Mesenchymal stem cell (in vitro differentiated cells and primary cell): Measurements from ENCODE around the gene TSPAN31.

Experiments
- DNase-seq: peaks from one replicate; pipeline ENCODE4 v3.0.0-alpha.2; 2013
- H2AFZ ChIP-seq: one replicate; pipeline ENCODE4 v1.6.1; 2013; ENCODE audit warnings: low read depth, mild to moderate bottlenecking, control low read depth, inconsistent platforms, low read length, moderate library complexity
- H2AK5ac ChIP-seq: 2 replicates; pipeline ENCODE4 v1.6.1; 2013; ENCODE audit warnings: low read length, moderate library complexity, mild to moderate bottlenecking, inconsistent platforms; ENCODE audit not compliant: severe bottlenecking
- H2BK120ac ChIP-seq: one replicate; pipeline ENCODE4 v1.6.1; 2013; ENCODE audit warnings: low read depth, mild to moderate bottlenecking, inconsistent platforms, low read length, moderate library complexity
- H2BK12ac ChIP-seq, 2 experiments: one replicate each; pipeline ENCODE4 v1.6.1; 2013; ENCODE audit warnings: inconsistent platforms in 2 of 2, low read length in 2 of 2, mild to moderate bottlenecking in 2 of 2, moderate library complexity in 2 of 2, control low read depth in 1 of 2
- H2BK15ac ChIP-seq: one replicate; pipeline ENCODE4 v1.6.1; 2013; ENCODE audit warnings: mild to moderate bottlenecking, low read depth, inconsistent platforms; ENCODE audit not compliant: poor library complexity, severe bottlenecking
- H2BK5ac ChIP-seq: 2 replicates; pipeline ENCODE4 v1.6.1; 2013; ENCODE audit warnings: low read depth, mild to moderate bottlenecking, low read length, control low read depth, inconsistent platforms; ENCODE audit not compliant: poor library complexity, severe bottlenecking
- H3K14ac ChIP-seq, 2 experiments: one replicate each; pipeline ENCODE4 v1.6.1; 2013; ENCODE audit warnings: inconsistent platforms in 2 of 2, low read length in 2 of 2, control low read depth in 1 of 2, mild to moderate bottlenecking in 1 of 2, moderate library complexity in 1 of 2
- H3K18ac ChIP-seq, 2 experiments: one replicate each; pipeline ENCODE4 v1.6.1; 2013; ENCODE audit warnings: inconsistent platforms in 2 of 2, low read length in 2 of 2, control low read depth in 1 of 2, low read depth in 1 of 2, mild to moderate bottlenecking in 1 of 2
- H3K23ac ChIP-seq, 2 experiments: one replicate each; pipeline ENCODE4 v1.6.1; 2013; ENCODE audit warnings: inconsistent platforms in 2 of 2, low read length in 2 of 2, mild to moderate bottlenecking in 2 of 2, moderate library complexity in 2 of 2, control low read depth in 1 of 2
- H3K27ac ChIP-seq: 2 replicates; pipeline ENCODE4 v1.5.1; 2013; ENCODE audit warnings: mild to moderate bottlenecking, moderate library complexity, low read length, control low read depth, inconsistent platforms; ENCODE audit not compliant: poor library complexity, severe bottlenecking
- H3K27me3 ChIP-seq, 2 experiments: 2 replicates each; pipeline versions ENCODE4 v1.6.1 to v1.7.0; 2013; ENCODE audit warnings: low read length in 2 of 2, mild to moderate bottlenecking in 2 of 2, moderate library complexity in 2 of 2, control low read depth in 1 of 2, inconsistent platforms in 1 of 2; ENCODE audit not compliant: control insufficient read depth in 1 of 2, insufficient read depth in 1 of 2
- H3K36me3 ChIP-seq, 2 experiments: 2 replicates each; pipeline versions ENCODE4 v1.6.1 to v1.7.0; 2013; ENCODE audit warnings: low read length in 2 of 2, control low read depth in 1 of 2, inconsistent platforms in 1 of 2, low read depth in 1 of 2, mild to moderate bottlenecking in 1 of 2; ENCODE audit not compliant: insufficient read depth in 2 of 2, control insufficient read depth in 1 of 2
- H3K4ac ChIP-seq, 2 experiments: one replicate each; pipeline ENCODE4 v1.6.1; 2013; ENCODE audit warnings: inconsistent platforms in 2 of 2, low read length in 2 of 2, mild to moderate bottlenecking in 2 of 2, moderate library complexity in 2 of 2, control low read depth in 1 of 2, low read depth in 1 of 2
- H3K4me1 ChIP-seq: 2 replicates; pipeline ENCODE4 v1.6.1; 2013; ENCODE audit warnings: low read depth, low read length, control low read depth; ENCODE audit not compliant: control insufficient read depth, insufficient read depth
- H3K4me2 ChIP-seq: 2 replicates; pipeline ENCODE4 v1.6.1; 2013; ENCODE audit warnings: low read length, mild to moderate bottlenecking, inconsistent platforms; ENCODE audit not compliant: poor library complexity, severe bottlenecking
- H3K4me3 ChIP-seq, 2 experiments: 2 replicates each; pipeline versions ENCODE4 v1.5.1 to v1.7.0; 2013; ENCODE audit warnings: low read length in 2 of 2, mild to moderate bottlenecking in 2 of 2, control low read depth in 1 of 2, low read depth in 1 of 2; ENCODE audit not compliant: insufficient read depth in 1 of 2
- H3K79me1 ChIP-seq: replicated peaks from 2 replicates; pipeline ENCODE4 v1.6.1; 2013; ENCODE audit warnings: mild to moderate bottlenecking, control low read depth, low read length, inconsistent platforms; ENCODE audit not compliant: poor library complexity, severe bottlenecking
- H3K9ac ChIP-seq: 2 replicates; pipeline ENCODE4 v1.7.0; 2013; ENCODE audit warnings: mild to moderate bottlenecking, low read length, moderate library complexity
- H3K9me3 ChIP-seq: 2 replicates; pipeline ENCODE4 v1.7.0; 2013; ENCODE audit warnings: mild to moderate bottlenecking, low read length; ENCODE audit not compliant: control insufficient read depth
- H4K8ac ChIP-seq: one replicate; pipeline ENCODE4 v1.6.1; 2013; ENCODE audit warnings: inconsistent platforms, mild to moderate bottlenecking, low read length, moderate library complexity
- H4K91ac ChIP-seq: one replicate; pipeline ENCODE4 v1.6.1; 2013; ENCODE audit warnings: mild to moderate bottlenecking, low read length, inconsistent platforms
- WGBS: methylation state at CpG from one replicate; pipeline ENCODE4 v1.1.7; 2013; ENCODE audit warnings: mixed read lengths; 5-methylcytosine and 5-hydroxymethylcytosine counted together

TSPAN31 gene

GRCh38 chr12:57724936-57725740 is 19.7 kb upstream of the TSPAN31 start:
- Histone ChIP-seq H4K8ac (no peak overlapping the region), H3K9ac (no peak overlapping the region), H3K9me3 (no peaks in the 10 kb centered on the region), H3K79me1 (no peaks in the 10 kb centered on the region), H2BK5ac (no peak overlapping the region), H3K4me3 (no peak overlapping the region), H3K4ac (no peak overlapping the region), H3K27me3 (peaks cover 40 to 53% of the 10 kb centered on the region in 2 experiments), H3K27ac (no peak overlapping the region), H3K23ac (no peak overlapping the region), H3K14ac (no peak overlapping the region), H2AK5ac (no peak overlapping the region), H2BK12ac (no peak overlapping the region), H3K18ac (no peak overlapping the region), H2BK120ac (no peak overlapping the region), H2AFZ (no peak overlapping the region), H2BK15ac (no peak overlapping the region), H3K4me2 (no peak overlapping the region), H3K4me1 (peaks cover 21% of the 10 kb centered on the region), H4K91ac (no peak overlapping the region), H3K36me3 (peaks cover 18 to 23% of the 10 kb centered on the region in 2 experiments)
- DNase-seq = no peak
- WGBS = 77% methylated on average over 6 of the region's 11 CpGs

- Histone ChIP-seq H2BK120ac (no peak overlapping the region), H3K79me1 (no peaks in the 10 kb centered on the region), H2BK5ac (no peak overlapping the region), H3K27me3 (peaks cover 46 to 59% of the 10 kb centered on the region in 2 experiments), H3K4me1 (peaks cover 21% of the 10 kb centered on the region), H3K4me3 (peak overlapping the region in 1 of 2 experiments; percentile 93), H2BK12ac (no peak overlapping the region), H3K18ac (peak overlapping the region in 1 of 2 experiments; percentile 37), H3K9me3 (no peaks in the 10 kb centered on the region), H2AK5ac (no peak overlapping the region), H2BK15ac (peak overlapping the region; percentile 30), H2AFZ (no peak overlapping the region), H3K4me2 (peak overlapping the region; percentile 88), H3K4ac (no peak overlapping the region), H4K91ac (peak overlapping the region; percentile 1), H3K9ac (peak overlapping the region; percentile 93), H3K27ac (no peak overlapping the region), H3K14ac (no peak overlapping the region), H3K23ac (no peak overlapping the region), H3K36me3 (peaks cover 12 to 17% of the 10 kb centered on the region in 2 experiments), H4K8ac (no peak overlapping the region)
- DNase-seq = no peak
- WGBS = 17% methylated on average over 10 of the region's 10 CpGs
Observed at GRCh38 chr12:57725851-57726150, 19.0 kb upstream of the TSPAN31 start.

- peak overlapping the region; percentile 50 for H2BK15ac ChIP-seq
- H3K18ac ChIP-seq = peak overlapping the region; percentile 73 to 97
- H3K4me3 ChIP-seq = peak overlapping the region; percentile 74 to 93
- peaks cover 7 to 11% of the 10 kb centered on the region in 2 experiments for H3K36me3 ChIP-seq
- H2BK120ac ChIP-seq = peak overlapping the region; percentile 58
- H3K4me2 ChIP-seq = peak overlapping the region; percentile 88
- no peak overlapping the region for H2BK5ac ChIP-seq
- H2AFZ ChIP-seq = peak overlapping the region; percentile 74
- H4K91ac ChIP-seq = peak overlapping the region; percentile 97
- H4K8ac ChIP-seq = peak overlapping the region; percentile 72
- H2BK12ac ChIP-seq = peak overlapping the region in 1 of 2 experiments; percentile 75
- H3K14ac ChIP-seq = peak overlapping the region in 1 of 2 experiments; percentile 93
- H2AK5ac ChIP-seq = no peak overlapping the region
- peak overlapping the region; percentile 61 to 75 for H3K4ac ChIP-seq
- WGBS = under 1% methylated on average over 43 of the region's 79 CpGs
- H3K27ac ChIP-seq = no peak overlapping the region
- H3K27me3 ChIP-seq = peaks cover 51 to 65% of the 10 kb centered on the region in 2 experiments
- peak overlapping the region in 1 of 2 experiments; percentile 91 for H3K23ac ChIP-seq
- peak overlapping the region; percentile 93 for H3K9ac ChIP-seq
- no peaks in the 10 kb centered on the region for H3K79me1 ChIP-seq
- peaks cover 21% of the 10 kb centered on the region for H3K4me1 ChIP-seq
- peak; percentile 83 for DNase-seq
- H3K9me3 ChIP-seq = no peaks in the 10 kb centered on the region
Observed at GRCh38 chr12:57726151-57726883, 18.5 kb upstream of the TSPAN31 start.
